Measurements from ENCODE around the gene MYOCOS.

Gene MYOCOS

DNA sequence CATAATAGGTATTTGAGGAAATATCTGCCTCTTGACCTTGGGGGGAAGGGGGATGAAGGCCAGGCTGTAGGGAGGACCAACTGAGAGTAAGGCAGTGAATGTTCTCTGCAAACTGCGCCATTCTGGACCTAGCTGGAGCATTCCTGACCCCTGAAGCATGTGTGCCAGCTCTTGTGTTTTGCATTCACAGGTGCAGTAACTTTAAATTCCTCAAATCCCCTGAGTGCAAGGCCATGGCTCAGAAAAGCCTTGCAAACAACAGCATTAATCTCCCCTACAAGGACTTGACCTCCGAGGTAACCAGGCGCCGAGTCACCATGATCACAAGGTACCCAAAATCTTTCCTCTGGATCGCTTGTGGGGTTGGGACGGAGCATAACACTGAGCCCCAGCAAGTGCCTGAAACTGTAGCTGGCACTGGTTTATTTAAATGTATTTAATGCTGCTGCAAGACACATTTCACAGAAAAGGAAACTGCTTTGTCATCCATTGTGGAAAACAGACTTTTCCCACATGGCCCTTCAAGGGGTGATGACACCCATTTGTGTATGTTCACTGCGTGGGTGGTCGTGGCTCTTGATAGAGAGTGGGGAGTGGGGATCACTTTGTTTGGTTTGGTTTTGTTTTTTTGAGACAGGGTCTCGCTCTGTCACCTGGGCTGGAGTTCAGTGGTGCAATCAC is 1.7 kb downstream of the MYOCOS start:
- in situ Hi-C loops (cut with MboI; ENCODE audit: low sequenced_read_pairs) = no loop called here

GRCh38 chr1:171625225-171625624 is 3.2 kb downstream of the MYOCOS start:
- in situ Hi-C loops (cut with MboI; ENCODE audit: low sequenced_read_pairs) = loop anchor here (25.0 kb wide), 1 partner anchor 362 kb away; no protein-coding TSS in a partner anchor

GRCh38 chr1:171627020-171627419 is 5.0 kb downstream of the MYOCOS start:
- in situ Hi-C loops (cut with MboI; ENCODE audit: low sequenced_read_pairs) = loop anchor here (25.0 kb wide), 1 partner anchor 360 kb away; no protein-coding TSS in a partner anchor

DNA sequence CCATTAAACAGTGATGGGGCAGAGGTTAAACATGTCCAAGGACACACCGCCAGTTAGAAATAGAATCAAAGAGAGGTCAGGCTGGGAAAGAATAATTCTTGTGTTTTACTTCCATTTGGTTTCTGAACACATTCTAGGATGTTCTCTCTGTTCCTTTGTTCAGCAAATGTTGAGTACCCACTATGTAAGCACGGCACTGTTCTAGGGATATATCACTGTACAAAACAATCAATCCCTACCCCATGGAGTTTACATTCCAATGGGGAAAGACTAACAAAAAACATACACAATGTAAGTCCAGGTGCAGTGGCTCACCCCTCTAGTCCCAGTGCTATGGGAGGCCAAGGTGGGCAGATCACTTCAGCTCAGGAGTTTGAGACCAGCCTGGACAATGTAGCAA is 6.2 kb downstream of the MYOCOS start:
- in situ Hi-C loops (cut with MboI; ENCODE audit: low sequenced_read_pairs) = loop anchor here (25.0 kb wide), 1 partner anchor 359 kb away; no protein-coding TSS in a partner anchor

GRCh38 chr1:171635661-171636060 is 13.6 kb downstream of the MYOCOS start:
- in situ Hi-C loops (cut with MboI; ENCODE audit: low sequenced_read_pairs) = loop anchor here (25.0 kb wide), 1 partner anchor 352 kb away; no protein-coding TSS in a partner anchor

DNA sequence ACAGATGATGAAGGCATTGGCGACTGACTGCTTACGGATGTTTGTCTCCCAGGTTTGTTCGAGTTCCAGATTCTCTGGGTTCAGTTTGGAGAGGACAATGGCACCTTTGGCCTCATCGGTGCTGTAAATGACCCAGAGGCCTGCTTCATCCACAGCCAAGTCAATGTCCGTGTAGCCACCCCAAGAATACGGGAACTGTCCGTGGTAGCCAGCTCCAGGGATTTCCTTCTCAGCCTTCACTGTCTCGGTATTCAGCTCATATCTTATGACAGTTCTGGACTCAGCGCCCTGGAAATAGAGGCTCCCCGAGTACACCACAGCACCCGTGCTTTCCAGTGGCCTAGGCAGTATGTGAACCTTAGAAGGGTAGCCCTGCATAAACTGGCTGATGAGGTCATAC is 14.1 kb downstream of the MYOCOS start:
- in situ Hi-C loops (cut with MboI; ENCODE audit: low sequenced_read_pairs) = loop anchor here (25.0 kb wide), 1 partner anchor 351 kb away; no protein-coding TSS in a partner anchor

DNA sequence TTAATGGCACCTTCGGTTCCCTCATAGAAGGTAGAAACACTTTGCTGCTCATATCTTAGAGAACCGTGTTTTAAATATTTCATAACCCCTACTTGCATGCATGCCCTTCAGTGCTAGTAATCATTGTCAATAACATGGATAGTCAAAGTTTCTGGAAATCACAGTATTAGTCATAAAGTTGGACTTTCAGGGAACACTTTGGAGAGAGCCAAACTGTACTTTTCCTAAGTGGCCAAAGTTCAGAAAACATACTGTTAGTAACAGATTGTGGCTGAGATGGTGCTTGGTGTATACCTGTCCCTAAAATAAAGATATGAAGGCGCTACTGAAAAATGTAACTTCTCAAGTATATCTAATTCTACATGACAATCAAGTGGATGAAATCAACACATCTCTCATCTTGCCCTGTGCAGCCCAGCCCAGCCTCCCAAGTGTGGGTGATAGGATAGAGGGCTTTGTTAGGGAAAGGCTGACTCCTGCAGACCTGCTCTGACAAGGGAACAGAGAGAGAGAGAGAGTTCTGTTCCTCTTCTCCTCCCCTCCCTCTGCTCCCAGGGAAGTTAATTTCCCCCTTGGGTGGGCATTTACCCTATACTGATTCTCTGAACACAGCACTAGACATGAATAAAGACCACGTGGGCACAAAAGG is 16.0 kb downstream of the MYOCOS start:
- in situ Hi-C loops (cut with MboI; ENCODE audit: low sequenced_read_pairs) = loop anchor here (25.0 kb wide), 1 partner anchor 349 kb away; no protein-coding TSS in a partner anchor

DNA sequence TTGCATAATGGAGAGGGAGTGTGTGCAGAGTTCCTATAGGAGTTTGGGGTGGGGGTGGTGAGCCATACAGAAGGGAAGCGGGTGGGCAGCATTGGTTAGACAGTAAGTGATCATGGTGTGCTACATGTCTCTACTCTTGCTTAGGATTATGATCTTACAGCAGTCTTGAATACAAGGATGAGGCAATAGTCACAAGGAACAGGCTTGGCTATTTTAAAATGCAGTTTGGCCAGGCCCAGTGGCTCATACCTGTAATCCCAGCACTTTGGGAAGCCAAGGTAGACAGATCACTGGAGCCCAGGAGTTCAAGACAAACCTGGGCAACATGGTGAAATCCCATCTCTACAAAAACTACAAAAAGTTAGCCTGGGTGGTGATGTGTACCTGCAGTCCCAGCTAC is 18.2 kb downstream of the MYOCOS start:
- in situ Hi-C loops (cut with MboI; ENCODE audit: low sequenced_read_pairs) = loop anchor here (25.0 kb wide), 1 partner anchor 347 kb away; no protein-coding TSS in a partner anchor

- in situ Hi-C loops (cut with MboI; ENCODE audit: low sequenced_read_pairs) = loop anchor here (25.0 kb wide), 1 partner anchor 346 kb away; no protein-coding TSS in a partner anchor
Measured at GRCh38 chr1:171641076-171641864, 19.2 kb downstream of the MYOCOS start.

- in situ Hi-C loops (cut with MboI; ENCODE audit: low sequenced_read_pairs) = loop anchor here (25.0 kb wide), 1 partner anchor 345 kb away; no protein-coding TSS in a partner anchor
Measured at GRCh38 chr1:171642197-171642596, 20.2 kb downstream of the MYOCOS start.

GRCh38 chr1:171643156-171643555 is 21.1 kb downstream of the MYOCOS start:
- in situ Hi-C loops (cut with MboI; ENCODE audit: low sequenced_read_pairs) = loop anchor here (25.0 kb wide), 1 partner anchor 344 kb away; no protein-coding TSS in a partner anchor

- in situ Hi-C loops (cut with MboI; ENCODE audit: low sequenced_read_pairs) = loop anchor here (25.0 kb wide), 1 partner anchor 342 kb away; no protein-coding TSS in a partner anchor
Measured at GRCh38 chr1:171644805-171645483, 22.9 kb downstream of the MYOCOS start.

GRCh38 chr1:171645553-171646248 is 23.7 kb downstream of the MYOCOS start:
- in situ Hi-C loops (cut with MboI; ENCODE audit: low sequenced_read_pairs) = loop anchor here (25.0 kb wide), 1 partner anchor 342 kb away; no protein-coding TSS in a partner anchor

- in situ Hi-C loops (cut with MboI; ENCODE audit: low sequenced_read_pairs) = loop anchor here (25.0 kb wide), 1 partner anchor 341 kb away; no protein-coding TSS in a partner anchor
Measured at GRCh38 chr1:171646249-171646560, 24.2 kb downstream of the MYOCOS start.

GRCh38 chr1:171652234-171652822 is 30.3 kb downstream of the MYOCOS start, which contains the start of gene MYOC:
TSS of gene MYOC (minus strand) at chr1:171652688. CDS start at chr1:171652611, 77 bp downstream.
- in situ Hi-C loops (cut with MboI; ENCODE audit: low sequenced_read_pairs) = no loop called here

- in situ Hi-C loops (cut with MboI; ENCODE audit: low sequenced_read_pairs) = no loop called here
Measured at GRCh38 chr1:171653796-171654195, 31.8 kb downstream of the MYOCOS start.

- in situ Hi-C loops (cut with MboI; ENCODE audit: low sequenced_read_pairs) = no loop called here
Measured at GRCh38 chr1:171654201-171654941, 32.3 kb downstream of the MYOCOS start.

- in situ Hi-C loops (cut with MboI; ENCODE audit: low sequenced_read_pairs) = no loop called here
Measured at GRCh38 chr1:171654942-171655745, 33.1 kb downstream of the MYOCOS start.

Measured in HL-60/S4 treated with retinoic acid at 250 ng/mL for 4 days and 3 days (cell line).